Panc1 (cell line): Measurements from ENCODE around the gene TTC34.

Experiments used
- POLR2AphosphoS5 ChIP-seq: IDR thresholded peaks from 2 replicates; pipeline ENCODE4 v1.6.1; 2012; ENCODE audit warnings: mild to moderate bottlenecking, low read depth, low read length, moderate library complexity
- REST ChIP-seq, 2 experiments: IDR thresholded peaks; 2 replicates each; pipeline ENCODE4 v1.6.1; 2011 to 2012; ENCODE audit warnings: low read depth in 2 of 2, control low read depth in 1 of 2, low read length in 1 of 2, mild to moderate bottlenecking in 1 of 2, moderate library complexity in 1 of 2; ENCODE audit not compliant: insufficient read depth in 1 of 2
- SIN3A ChIP-seq: IDR thresholded peaks from 2 replicates; pipeline ENCODE4 v1.6.1; 2012; ENCODE audit warnings: low read depth, mild to moderate bottlenecking, low read length, moderate library complexity, borderline replicate concordance; ENCODE audit not compliant: insufficient read depth
- TCF7L2 ChIP-seq: IDR thresholded peaks from 2 replicates; pipeline ENCODE4 v1.6.1; 2011; ENCODE audit warnings: mild to moderate bottlenecking, low read depth, low read length, inconsistent platforms
- TF ChIP-seq, protein P1 (sequence below): fragments of 450-650 bp; IDR thresholded peaks from 2 replicates; pipeline ENCODE4 v1.5.1; 2017; ENCODE audit warnings: mild to moderate bottlenecking

DNA sequence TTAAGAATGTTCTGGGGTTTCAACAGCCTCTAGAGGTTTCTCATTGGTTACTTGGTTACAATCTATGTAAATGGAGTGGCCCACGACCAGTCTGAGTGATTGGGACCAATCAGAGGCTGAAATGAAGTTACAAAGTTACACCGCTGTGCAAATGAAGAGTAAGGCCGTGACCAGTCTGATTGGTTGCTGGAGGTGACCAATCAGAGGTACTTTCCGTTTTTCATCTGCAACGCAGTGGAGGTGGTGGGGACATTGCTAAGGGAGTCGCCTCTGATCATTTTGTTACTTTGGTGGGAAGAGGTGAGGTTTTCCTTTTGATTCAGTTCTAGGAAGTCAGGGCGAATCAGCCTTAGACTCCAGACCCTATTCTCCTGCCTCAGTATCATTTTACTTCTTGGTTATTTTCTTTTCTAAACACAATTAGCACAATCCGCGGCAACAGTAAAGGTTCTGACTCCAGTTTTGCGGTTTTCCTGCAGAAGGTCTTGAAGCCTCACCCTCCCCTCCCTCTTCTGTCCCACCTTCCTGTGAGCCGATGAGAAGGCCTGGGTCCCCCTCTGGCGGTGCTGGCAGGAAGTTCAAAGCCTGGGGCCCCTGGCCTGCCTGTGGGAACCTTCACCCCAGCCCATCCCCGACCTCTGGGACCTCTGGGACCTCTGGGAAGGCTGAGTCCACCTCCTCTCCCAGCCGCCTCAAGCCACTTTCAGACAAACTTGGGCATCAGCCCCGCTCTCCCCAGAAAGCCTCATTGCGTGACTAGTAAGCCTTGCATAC lies 38.7 kb upstream of the TTC34 start:
- TF ChIP-seq, protein P1, sequence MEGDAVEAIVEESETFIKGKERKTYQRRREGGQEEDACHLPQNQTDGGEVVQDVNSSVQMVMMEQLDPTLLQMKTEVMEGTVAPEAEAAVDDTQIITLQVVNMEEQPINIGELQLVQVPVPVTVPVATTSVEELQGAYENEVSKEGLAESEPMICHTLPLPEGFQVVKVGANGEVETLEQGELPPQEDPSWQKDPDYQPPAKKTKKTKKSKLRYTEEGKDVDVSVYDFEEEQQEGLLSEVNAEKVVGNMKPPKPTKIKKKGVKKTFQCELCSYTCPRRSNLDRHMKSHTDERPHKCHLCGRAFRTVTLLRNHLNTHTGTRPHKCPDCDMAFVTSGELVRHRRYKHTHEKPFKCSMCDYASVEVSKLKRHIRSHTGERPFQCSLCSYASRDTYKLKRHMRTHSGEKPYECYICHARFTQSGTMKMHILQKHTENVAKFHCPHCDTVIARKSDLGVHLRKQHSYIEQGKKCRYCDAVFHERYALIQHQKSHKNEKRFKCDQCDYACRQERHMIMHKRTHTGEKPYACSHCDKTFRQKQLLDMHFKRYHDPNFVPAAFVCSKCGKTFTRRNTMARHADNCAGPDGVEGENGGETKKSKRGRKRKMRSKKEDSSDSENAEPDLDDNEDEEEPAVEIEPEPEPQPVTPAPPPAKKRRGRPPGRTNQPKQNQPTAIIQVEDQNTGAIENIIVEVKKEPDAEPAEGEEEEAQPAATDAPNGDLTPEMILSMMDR: no peak
- TF ChIP-seq POLR2AphosphoS5 (no peak), REST (IDR thresholded peaks at IDR 0.05; ENCODE audit: insufficient read depth in 1 of 2, low read depth in 2 of 2, low read length in 1 of 2) (no peak), TCF7L2 (no peak), SIN3A (no peak)
